HG03060 (cell line): ENCODE results near the gene LRBA.

Experiments used
- ATAC-seq: cut with Tn5 transposase; IDR thresholded peaks from one replicate; pipeline ENCODE4 v1.9.1; 2021; ENCODE audit warnings: low read depth, moderate number of reproducible peaks; ENCODE audit not compliant: unreplicated experiment

Gene LRBA

GRCh38 chr4:150599547-150599946 is 415.5 kb downstream of the LRBA start:
- no peak for ATAC-seq

- ATAC-seq = no peak
These were observed 416.2 kb downstream of the LRBA start for GRCh38 chr4:150598909-150599308.

GRCh38 chr4:150593996-150594395 is 421.1 kb downstream of the LRBA start:
- no peak for ATAC-seq

GRCh38 chr4:150591904-150592303 is 423.2 kb downstream of the LRBA start:
- no peak for ATAC-seq

- ATAC-seq = no peak
These were observed 423.7 kb downstream of the LRBA start for GRCh38 chr4:150591406-150591805.

- no peak for ATAC-seq
These were observed 424.5 kb downstream of the LRBA start for GRCh38 chr4:150590631-150591030.

- no peak for ATAC-seq
These were observed 425.9 kb downstream of the LRBA start for GRCh38 chr4:150589157-150589556.

GRCh38 chr4:150588316-150588715 is 426.8 kb downstream of the LRBA start:
- no peak for ATAC-seq

- no peak for ATAC-seq
These were observed 428.8 kb downstream of the LRBA start for GRCh38 chr4:150586162-150586810.

GRCh38 chr4:150585611-150586010 is 429.5 kb downstream of the LRBA start:
- no peak for ATAC-seq

- no peak for ATAC-seq
These were observed 430.8 kb downstream of the LRBA start for GRCh38 chr4:150584111-150584915.

GRCh38 chr4:150583287-150584110 is 431.6 kb downstream of the LRBA start:
- ATAC-seq = no peak

- no peak for ATAC-seq
These were observed 432.2 kb downstream of the LRBA start for GRCh38 chr4:150582873-150583286.

GRCh38 chr4:150582146-150582872 is 432.8 kb downstream of the LRBA start, which contains the start of gene MAB21L2:
MAB21L2 (plus strand) TSS chr4:150582151; CDS start chr4:150583030, 879 bp downstream.
- no peak for ATAC-seq

GRCh38 chr4:150581641-150582051 is 433.4 kb downstream of the LRBA start:
- no peak for ATAC-seq

GRCh38 chr4:150581056-150581605 is 434.0 kb downstream of the LRBA start:
- ATAC-seq = no peak

- ATAC-seq = no peak
These were observed 434.8 kb downstream of the LRBA start for GRCh38 chr4:150580306-150580705.

GRCh38 chr4:150579551-150580234 is 435.4 kb downstream of the LRBA start:
- ATAC-seq = no peak

- no peak for ATAC-seq
These were observed 436.2 kb downstream of the LRBA start for GRCh38 chr4:150578745-150579501.
